Panc1 (cell line): ENCODE data around the gene PLOD3. TPM values are rescaled to one million over a fixed set of nuclear protein-coding genes. Genes with fewer than 3 reads are reported as not detected.
A peak's percentile ranks its signal among the peaks of the same experiment; 100 is the strongest.

ENCODE experiments used
- ATAC-seq: fragments of 200-7000 bp; cut with Tn5 transposase; 2 replicates; pipeline ENCODE4 v1.9.1; 2020; ENCODE audit warnings: mild to moderate bottlenecking, moderate library complexity
- BruUV-seq: library from RNA; stranded (reverse); fragments of 400-500 nt; replicated peaks from 2 replicates; lab custom pipeline; 2021; lab: Mats Ljungman, UMichigan
- CTCF ChIA-PET: fragments of 300-600 bp; sonication (Branson Sonifier 250); formaldehyde crosslinking; loops from one replicate; lab custom pipeline; 2022; ENCODE audit warnings: antibody characterized with exemption; lab: Charles Lee
- POLR2A ChIA-PET: fragments of 300-600 bp; sonication (Branson Sonifier 250); formaldehyde crosslinking; loops from one replicate; lab custom pipeline; 2022; ENCODE audit warnings: antibody characterized with exemption; lab: Charles Lee
- DNase-seq: peaks from one replicate; pipeline ENCODE4 v3.0.0-alpha.2; 2010; ENCODE audit warnings: low read depth, low spot score
- H3K27ac ChIP-seq: 2 replicates; pipeline ENCODE4 v1.5.1; 2011; ENCODE audit warnings: mild to moderate bottlenecking, low read length, inconsistent platforms
- H3K27me3 ChIP-seq: fragments of 200-500 bp; sonication (Bioruptor generic); 2 replicates; pipeline ENCODE4 v1.6.0; 2014; ENCODE audit warnings: low read length, inconsistent platforms; ENCODE audit not compliant: control insufficient read depth, insufficient read depth
- H3K36me3 ChIP-seq: fragments of 200-500 bp; sonication (Bioruptor generic); 2 replicates; pipeline ENCODE4 v1.5.1; 2014; ENCODE audit warnings: inconsistent platforms, mild to moderate bottlenecking, low read length, moderate library complexity; ENCODE audit not compliant: control insufficient read depth, insufficient read depth
- H3K4me1 ChIP-seq: 2 replicates; pipeline ENCODE4 v1.5.1; 2011; ENCODE audit warnings: inconsistent platforms, mild to moderate bottlenecking, low read length, moderate library complexity; ENCODE audit not compliant: control insufficient read depth, insufficient read depth
- H3K4me3 ChIP-seq, 2 experiments: 2 replicates each; pipeline ENCODE4 v1.5.1; 2011 to 2012; ENCODE audit warnings: low read depth in 2 of 2, low read length in 2 of 2, mild to moderate bottlenecking in 2 of 2, inconsistent platforms in 1 of 2, moderate library complexity in 1 of 2
- H3K9me3 ChIP-seq: fragments of 200-500 bp; sonication (Bioruptor generic); 2 replicates; pipeline ENCODE4 v1.5.1; 2014; ENCODE audit warnings: low read depth, mild to moderate bottlenecking, inconsistent platforms, low read length, moderate library complexity; ENCODE audit not compliant: control insufficient read depth, insufficient read depth
- POLR2AphosphoS5 ChIP-seq: IDR thresholded peaks from 2 replicates; pipeline ENCODE4 v1.6.1; 2012; ENCODE audit warnings: mild to moderate bottlenecking, low read depth, low read length, moderate library complexity
- SIN3A ChIP-seq: IDR thresholded peaks from 2 replicates; pipeline ENCODE4 v1.6.1; 2012; ENCODE audit warnings: low read depth, mild to moderate bottlenecking, low read length, moderate library complexity, borderline replicate concordance; ENCODE audit not compliant: insufficient read depth
- TCF7L2 ChIP-seq: IDR thresholded peaks from 2 replicates; pipeline ENCODE4 v1.6.1; 2011; ENCODE audit warnings: mild to moderate bottlenecking, low read depth, low read length, inconsistent platforms
- in situ Hi-C: cut with HindIII; loops from 2 replicates; pipeline ENCODE4 v1.10.0; 2016; ENCODE audit warnings: low sequenced_read_pairs, low pct_unique_long_range_greater_than_20kb
- intact Hi-C: fragments of 100-400 bp; cut with micrococcal nuclease; formaldehyde crosslinking; loops from one replicate; pipeline ENCODE4 v1.10.0; 2022; ENCODE audit not compliant: unreplicated experiment
- total RNA-seq: library from RNA; stranded (reverse); gene quantifications from one replicate; pipeline ENCODE4 v1.2.1, GENCODE V29; 2021; ENCODE audit not compliant: unreplicated experiment
- TF ChIP-seq, protein P1 (sequence below), 2 experiments: IDR thresholded peaks; 2 replicates each; pipeline ENCODE4 v1.6.1; 2011 to 2012; ENCODE audit warnings: low read depth in 2 of 2, control low read depth in 1 of 2, low read length in 1 of 2, mild to moderate bottlenecking in 1 of 2, moderate library complexity in 1 of 2; ENCODE audit not compliant: insufficient read depth in 1 of 2
- TF ChIP-seq, protein P2 (sequence below): fragments of 450-650 bp; IDR thresholded peaks from 2 replicates; pipeline ENCODE4 v1.5.1; 2017; ENCODE audit warnings: mild to moderate bottlenecking

Gene PLOD3
- total RNA-seq, 1 experiment from 2014 or later = 93.0 TPM

DNA sequence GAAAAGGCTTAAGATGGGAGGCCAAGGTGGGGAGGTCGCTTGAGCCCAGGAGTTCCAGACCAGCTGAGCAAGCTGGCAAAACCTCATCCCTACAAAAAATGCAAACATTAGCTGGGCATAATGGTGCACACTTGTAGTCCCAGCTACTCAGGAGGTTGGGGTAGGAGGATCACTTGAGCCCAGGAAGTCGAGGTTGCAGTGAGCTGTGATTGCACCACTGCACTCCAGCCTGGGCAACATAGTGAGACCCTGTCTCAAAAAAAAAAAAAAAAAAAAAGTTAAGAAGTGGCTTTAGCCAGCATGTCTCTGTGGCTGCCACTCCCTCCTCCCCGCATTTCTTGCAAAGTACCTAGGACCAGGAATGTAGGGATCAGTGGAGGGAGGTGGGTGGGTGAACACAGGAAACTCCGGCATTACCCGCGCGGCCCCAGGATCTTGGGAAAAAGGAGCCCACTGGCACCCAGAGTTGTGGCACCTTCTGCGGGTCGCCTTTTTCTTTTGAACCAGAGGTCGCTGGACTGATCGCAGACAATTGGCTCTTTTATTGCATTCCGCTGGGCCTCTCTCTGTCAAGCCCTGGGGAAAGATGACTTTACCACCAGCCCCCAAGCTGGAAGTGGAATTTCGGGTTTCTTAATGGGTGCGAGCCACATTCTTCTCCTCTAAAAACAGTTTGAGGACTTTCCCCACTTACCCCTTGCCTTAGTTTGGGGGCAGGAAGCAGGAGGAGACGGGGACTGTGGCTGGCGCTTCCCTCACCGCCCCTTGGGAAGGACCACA, 55.5 kb downstream of the PLOD3 start:
- intact Hi-C loops (no loop called here), in situ Hi-C loops (no loop called here)
- Histone ChIP-seq H3K4me1 (peaks cover 40% of the 10 kb centered on the region), H3K36me3 (no peaks in the 10 kb centered on the region; the same call in 1 of the 2 replicates), H3K9me3 (no peaks in the 10 kb centered on the region), H3K27me3 (no peaks in the 10 kb centered on the region), H3K4me3 (peak overlapping the region in 1 of 2 experiments; percentile 72; a peak in 3 of 4 replicates), H3K27ac (peak overlapping the region; percentile 81)
- ChIA-PET POLR2A (interaction anchor here (0.6 to 1.7 kb wide), 3 partner anchors 11 to 22 kb away, joined by 4 to 7 read pairs (median 6); no protein-coding TSS in a partner anchor), CTCF (interaction anchor here (0.9 kb wide), 1 partner anchor 18 kb away, joined by 14 read pairs; no protein-coding TSS in a partner anchor)
- no TSS peak for BruUV-seq
- DNase-seq (no peak), ATAC-seq (no peak)
- no peak for TF ChIP-seq SIN3A
- no peak for TF ChIP-seq TCF7L2
- TF ChIP-seq POLR2AphosphoS5 = no peak
- TF ChIP-seq, protein P1, sequence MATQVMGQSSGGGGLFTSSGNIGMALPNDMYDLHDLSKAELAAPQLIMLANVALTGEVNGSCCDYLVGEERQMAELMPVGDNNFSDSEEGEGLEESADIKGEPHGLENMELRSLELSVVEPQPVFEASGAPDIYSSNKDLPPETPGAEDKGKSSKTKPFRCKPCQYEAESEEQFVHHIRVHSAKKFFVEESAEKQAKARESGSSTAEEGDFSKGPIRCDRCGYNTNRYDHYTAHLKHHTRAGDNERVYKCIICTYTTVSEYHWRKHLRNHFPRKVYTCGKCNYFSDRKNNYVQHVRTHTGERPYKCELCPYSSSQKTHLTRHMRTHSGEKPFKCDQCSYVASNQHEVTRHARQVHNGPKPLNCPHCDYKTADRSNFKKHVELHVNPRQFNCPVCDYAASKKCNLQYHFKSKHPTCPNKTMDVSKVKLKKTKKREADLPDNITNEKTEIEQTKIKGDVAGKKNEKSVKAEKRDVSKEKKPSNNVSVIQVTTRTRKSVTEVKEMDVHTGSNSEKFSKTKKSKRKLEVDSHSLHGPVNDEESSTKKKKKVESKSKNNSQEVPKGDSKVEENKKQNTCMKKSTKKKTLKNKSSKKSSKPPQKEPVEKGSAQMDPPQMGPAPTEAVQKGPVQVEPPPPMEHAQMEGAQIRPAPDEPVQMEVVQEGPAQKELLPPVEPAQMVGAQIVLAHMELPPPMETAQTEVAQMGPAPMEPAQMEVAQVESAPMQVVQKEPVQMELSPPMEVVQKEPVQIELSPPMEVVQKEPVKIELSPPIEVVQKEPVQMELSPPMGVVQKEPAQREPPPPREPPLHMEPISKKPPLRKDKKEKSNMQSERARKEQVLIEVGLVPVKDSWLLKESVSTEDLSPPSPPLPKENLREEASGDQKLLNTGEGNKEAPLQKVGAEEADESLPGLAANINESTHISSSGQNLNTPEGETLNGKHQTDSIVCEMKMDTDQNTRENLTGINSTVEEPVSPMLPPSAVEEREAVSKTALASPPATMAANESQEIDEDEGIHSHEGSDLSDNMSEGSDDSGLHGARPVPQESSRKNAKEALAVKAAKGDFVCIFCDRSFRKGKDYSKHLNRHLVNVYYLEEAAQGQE (IDR thresholded peaks at IDR 0.05; ENCODE audit: insufficient read depth in 1 of 2, low read depth in 2 of 2, low read length in 1 of 2) = no peak
- TF ChIP-seq, protein P2, sequence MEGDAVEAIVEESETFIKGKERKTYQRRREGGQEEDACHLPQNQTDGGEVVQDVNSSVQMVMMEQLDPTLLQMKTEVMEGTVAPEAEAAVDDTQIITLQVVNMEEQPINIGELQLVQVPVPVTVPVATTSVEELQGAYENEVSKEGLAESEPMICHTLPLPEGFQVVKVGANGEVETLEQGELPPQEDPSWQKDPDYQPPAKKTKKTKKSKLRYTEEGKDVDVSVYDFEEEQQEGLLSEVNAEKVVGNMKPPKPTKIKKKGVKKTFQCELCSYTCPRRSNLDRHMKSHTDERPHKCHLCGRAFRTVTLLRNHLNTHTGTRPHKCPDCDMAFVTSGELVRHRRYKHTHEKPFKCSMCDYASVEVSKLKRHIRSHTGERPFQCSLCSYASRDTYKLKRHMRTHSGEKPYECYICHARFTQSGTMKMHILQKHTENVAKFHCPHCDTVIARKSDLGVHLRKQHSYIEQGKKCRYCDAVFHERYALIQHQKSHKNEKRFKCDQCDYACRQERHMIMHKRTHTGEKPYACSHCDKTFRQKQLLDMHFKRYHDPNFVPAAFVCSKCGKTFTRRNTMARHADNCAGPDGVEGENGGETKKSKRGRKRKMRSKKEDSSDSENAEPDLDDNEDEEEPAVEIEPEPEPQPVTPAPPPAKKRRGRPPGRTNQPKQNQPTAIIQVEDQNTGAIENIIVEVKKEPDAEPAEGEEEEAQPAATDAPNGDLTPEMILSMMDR = no peak

DNA sequence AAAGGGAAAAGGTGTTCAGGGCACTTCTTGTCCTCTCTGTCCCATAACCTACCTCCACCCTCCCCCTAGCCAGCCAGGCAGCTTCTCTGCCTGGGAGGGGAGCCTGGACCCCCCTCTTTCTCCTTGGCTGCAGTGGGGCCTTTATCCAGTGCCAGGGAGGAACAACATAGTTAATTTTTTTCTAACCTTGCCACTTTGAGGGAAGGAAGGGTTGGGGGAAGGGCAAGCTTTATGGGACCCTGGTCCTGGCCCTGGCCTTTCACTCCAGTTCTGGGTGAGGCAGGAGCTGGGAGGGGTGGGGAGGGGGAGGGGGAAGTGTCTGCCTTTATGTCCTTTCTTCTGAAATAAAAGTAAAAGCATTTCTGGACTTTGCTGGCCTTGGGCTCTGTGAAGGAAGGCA, 56.5 kb downstream of the PLOD3 start:
- H3K9me3 ChIP-seq = no peaks in the 10 kb centered on the region
- CTCF ChIA-PET = interaction anchor here (0.9 kb wide), 1 partner anchor 17 kb away, joined by 14 read pairs; no protein-coding TSS in a partner anchor
- POLR2A ChIA-PET = interaction anchor here (0.6 kb wide), 1 partner anchor 21 kb away, joined by 4 read pairs; no protein-coding TSS in a partner anchor
- no peak overlapping the region for H3K4me3 ChIP-seq
- H3K36me3 ChIP-seq = no peaks in the 10 kb centered on the region; the same call in 1 of the 2 replicates
- H3K4me1 ChIP-seq = peaks cover 37% of the 10 kb centered on the region
- intact Hi-C loops = no loop called here
- BruUV-seq = no TSS peak
- ATAC-seq (no peak), DNase-seq (no peak)
- peak overlapping the region; percentile 15; the same call in 1 of the 2 replicates for H3K27ac ChIP-seq
- H3K27me3 ChIP-seq = no peaks in the 10 kb centered on the region
- TF ChIP-seq, protein P2 = no peak
- TF ChIP-seq SIN3A = no peak
- no peak for TF ChIP-seq POLR2AphosphoS5
- TF ChIP-seq, protein P1 (IDR thresholded peaks at IDR 0.05; ENCODE audit: insufficient read depth in 1 of 2, low read depth in 2 of 2, low read length in 1 of 2) = no peak
- TF ChIP-seq TCF7L2 = no peak
- in situ Hi-C loops = no loop called here
